ENCODE results near the gene SH3PXD2B. TPM values are rescaled to one million over a fixed set of nuclear protein-coding genes. Genes with fewer than 3 reads are reported as not detected.
A peak's percentile ranks its signal among the peaks of the same experiment; 100 is the strongest.

The SH3PXD2B gene
- total RNA-seq, 1 donor from 2014 or later, result 60.8 TPM

DNA sequence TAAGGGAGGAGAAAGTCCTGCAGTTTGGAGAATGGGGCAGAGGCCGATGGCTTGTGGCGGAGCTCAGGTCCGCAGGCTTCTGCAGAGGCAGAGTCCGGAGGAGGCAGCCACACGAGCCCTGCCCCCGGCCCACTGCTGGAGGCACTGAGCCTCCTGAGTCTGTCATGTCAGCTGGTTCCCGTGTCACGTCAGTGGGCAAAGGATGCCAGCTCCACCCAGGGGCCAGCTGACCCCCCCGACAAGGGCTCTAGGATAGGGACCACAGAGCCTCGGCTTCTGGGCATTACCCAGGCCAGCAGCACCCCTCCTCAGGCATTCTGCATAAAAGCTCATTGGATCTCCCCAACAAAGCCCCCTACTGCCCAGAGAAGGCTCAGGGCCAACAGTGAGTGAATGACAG is 8.5 kb downstream of the SH3PXD2B start:
- Histone ChIP-seq H3K9me3 (no peaks in the 10 kb centered on the region), H3K4me3 (no peak overlapping the region), H3K4me1 (peaks cover 22 to 43% of the 10 kb centered on the region in 2 donors), H3K36me3 (no peaks in the 10 kb centered on the region), H3K27me3 (no peaks in the 10 kb centered on the region), H3K27ac (peak overlapping the region in 1 of 2 donors; percentile 43)
- intact Hi-C loops (cut with DNase I), result no loop called here
- TF ChIP-seq, protein P1, sequence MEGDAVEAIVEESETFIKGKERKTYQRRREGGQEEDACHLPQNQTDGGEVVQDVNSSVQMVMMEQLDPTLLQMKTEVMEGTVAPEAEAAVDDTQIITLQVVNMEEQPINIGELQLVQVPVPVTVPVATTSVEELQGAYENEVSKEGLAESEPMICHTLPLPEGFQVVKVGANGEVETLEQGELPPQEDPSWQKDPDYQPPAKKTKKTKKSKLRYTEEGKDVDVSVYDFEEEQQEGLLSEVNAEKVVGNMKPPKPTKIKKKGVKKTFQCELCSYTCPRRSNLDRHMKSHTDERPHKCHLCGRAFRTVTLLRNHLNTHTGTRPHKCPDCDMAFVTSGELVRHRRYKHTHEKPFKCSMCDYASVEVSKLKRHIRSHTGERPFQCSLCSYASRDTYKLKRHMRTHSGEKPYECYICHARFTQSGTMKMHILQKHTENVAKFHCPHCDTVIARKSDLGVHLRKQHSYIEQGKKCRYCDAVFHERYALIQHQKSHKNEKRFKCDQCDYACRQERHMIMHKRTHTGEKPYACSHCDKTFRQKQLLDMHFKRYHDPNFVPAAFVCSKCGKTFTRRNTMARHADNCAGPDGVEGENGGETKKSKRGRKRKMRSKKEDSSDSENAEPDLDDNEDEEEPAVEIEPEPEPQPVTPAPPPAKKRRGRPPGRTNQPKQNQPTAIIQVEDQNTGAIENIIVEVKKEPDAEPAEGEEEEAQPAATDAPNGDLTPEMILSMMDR (IDR thresholded peaks at IDR 0.05), result no peak
- DNase-seq (ENCODE audit: low spot score in 2 of 2), result no peak

DNA sequence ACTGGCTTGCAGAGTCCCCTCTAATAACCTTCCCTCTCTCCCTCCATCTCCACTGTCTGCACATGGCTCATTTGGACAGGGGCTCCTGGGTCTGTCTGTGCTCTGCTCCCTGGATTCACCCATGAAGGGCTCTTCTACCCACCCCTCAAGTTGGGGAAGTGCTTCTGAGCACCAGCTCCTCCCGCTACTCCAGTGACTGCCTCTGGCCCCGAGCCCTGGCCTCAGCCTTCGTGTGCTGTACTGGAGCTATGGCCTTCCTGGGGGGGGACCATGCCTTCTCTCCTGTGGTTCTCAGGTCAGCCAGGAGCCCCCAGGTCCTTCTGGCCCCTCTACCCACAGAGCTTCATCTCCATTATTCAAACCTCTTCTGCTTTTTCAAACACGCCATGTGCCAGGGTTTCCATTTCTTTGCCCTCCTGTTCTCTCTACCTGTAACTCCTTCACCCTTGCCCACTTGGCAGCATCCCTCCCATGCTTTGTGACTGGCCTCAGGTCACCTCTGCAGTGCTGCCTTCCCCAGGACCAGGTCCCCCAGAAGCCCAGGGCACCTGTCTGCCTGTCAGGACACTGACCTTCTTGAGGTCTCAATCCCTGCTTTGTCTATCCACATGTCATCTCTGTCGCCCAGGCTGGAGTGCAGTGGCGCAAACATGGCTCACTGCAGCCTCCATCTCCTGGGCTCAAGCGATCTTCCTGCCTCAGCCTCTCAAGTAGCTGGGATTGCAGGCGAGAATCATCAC is 9.5 kb downstream of the SH3PXD2B start:
- Histone ChIP-seq H3K4me3 (no peak overlapping the region), H3K27ac (peak overlapping the region; percentile 63 to 71), H3K4me1 (peaks cover 22 to 48% of the 10 kb centered on the region in 2 donors), H3K27me3 (no peaks in the 10 kb centered on the region), H3K36me3 (no peaks in the 10 kb centered on the region), H3K9me3 (no peaks in the 10 kb centered on the region)
- TF ChIP-seq, protein P1 (IDR thresholded peaks at IDR 0.05), result no peak
- DNase-seq (ENCODE audit: low spot score in 2 of 2), result no peak
- intact Hi-C loops (cut with DNase I), result no loop called here

DNA sequence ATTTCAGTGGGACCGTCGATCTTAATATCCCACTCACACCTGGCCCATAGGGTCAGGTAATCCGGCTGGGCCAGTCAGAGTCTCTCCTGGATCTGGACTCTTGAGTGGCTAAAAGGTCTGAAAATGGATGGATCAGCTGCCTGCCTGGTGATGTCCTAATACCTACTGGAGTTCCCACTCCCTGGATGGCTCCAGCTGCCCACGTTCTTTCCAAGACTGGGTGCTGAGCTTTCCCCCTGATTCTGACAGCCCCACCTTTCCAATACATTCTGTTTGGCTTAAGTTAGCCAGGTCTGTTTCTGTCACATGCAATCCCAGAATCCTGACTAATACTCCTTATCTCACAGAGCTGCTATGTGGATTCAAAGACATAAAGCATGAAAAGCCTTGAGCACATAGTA is 10.2 kb downstream of the SH3PXD2B start:
- DNase-seq (ENCODE audit: low spot score in 2 of 2), result no peak
- no peak overlapping the region for H3K4me3 ChIP-seq
- peak overlapping the region; percentile 63 to 71 for H3K27ac ChIP-seq
- no peaks in the 10 kb centered on the region for H3K9me3 ChIP-seq
- intact Hi-C loops (cut with DNase I), result no loop called here
- peaks cover 22 to 50% of the 10 kb centered on the region in 2 donors for H3K4me1 ChIP-seq
- TF ChIP-seq, protein P1 (IDR thresholded peaks at IDR 0.05), result no peak
- no peaks in the 10 kb centered on the region for H3K27me3 ChIP-seq
- H3K36me3 ChIP-seq, result no peaks in the 10 kb centered on the region

DNA sequence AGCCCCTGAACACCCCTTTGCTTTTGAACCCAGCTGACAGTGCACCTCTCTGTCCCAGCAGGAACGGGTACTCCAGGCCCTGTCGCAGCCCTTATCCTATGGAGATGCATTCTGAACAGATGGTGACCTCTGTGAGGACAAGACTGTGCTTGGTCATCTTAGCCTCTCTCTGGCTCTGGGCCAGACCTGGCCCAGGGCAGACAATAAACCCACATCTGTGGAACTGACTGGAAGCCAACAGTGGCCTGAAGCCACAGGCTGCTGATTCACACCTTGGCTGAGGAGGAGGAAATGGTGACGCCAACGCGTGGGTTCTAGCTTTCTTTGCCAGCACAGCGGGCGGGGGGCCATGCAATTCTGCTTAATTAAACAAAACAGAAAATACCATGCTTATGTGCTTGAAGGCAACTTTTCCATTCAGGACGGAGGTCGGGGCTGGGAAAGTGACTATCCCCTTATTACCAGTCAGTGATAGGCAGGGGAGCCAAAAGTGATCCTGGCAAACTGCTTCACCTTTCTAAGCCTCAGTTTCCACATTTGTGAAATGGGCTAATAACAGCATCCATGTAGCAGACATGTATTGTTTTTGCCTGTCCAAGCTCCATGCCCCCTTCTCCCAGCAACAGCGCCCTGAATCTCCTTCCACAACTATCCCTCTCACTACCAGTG is 10.8 kb downstream of the SH3PXD2B start:
- peak; percentile 73 to 95 for DNase-seq (ENCODE audit: low spot score in 2 of 2)
- Histone ChIP-seq H3K9me3 (no peaks in the 10 kb centered on the region), H3K4me1 (peaks cover 22 to 51% of the 10 kb centered on the region in 2 donors), H3K27me3 (no peaks in the 10 kb centered on the region), H3K4me3 (no peak overlapping the region), H3K27ac (peak overlapping the region; percentile 63 to 71), H3K36me3 (no peaks in the 10 kb centered on the region)
- intact Hi-C loops (cut with DNase I), result no loop called here
- TF ChIP-seq, protein P1 (IDR thresholded peaks at IDR 0.05), result no peak

DNA sequence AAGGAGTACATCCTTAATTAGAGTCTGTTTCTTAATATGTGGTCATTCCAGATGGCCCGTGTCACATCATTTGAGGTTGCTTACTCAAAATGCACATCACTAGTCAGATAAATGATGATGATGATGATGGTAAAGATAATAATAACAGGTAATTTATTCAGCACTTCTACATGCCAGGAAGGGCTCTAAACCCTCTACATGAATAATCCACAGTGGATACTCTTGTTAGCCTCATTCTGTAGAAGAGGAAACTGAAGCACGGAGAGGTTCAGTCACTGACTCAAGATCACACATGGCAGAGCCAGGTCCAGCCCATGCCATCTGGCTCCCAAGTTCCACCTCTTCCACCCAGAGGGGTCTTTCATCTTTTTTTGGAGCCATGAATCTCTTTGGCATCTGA is 11.7 kb downstream of the SH3PXD2B start:
- intact Hi-C loops (cut with DNase I), result no loop called here
- no peaks in the 10 kb centered on the region for H3K36me3 ChIP-seq
- TF ChIP-seq, protein P1 (IDR thresholded peaks at IDR 0.05), result no peak

More for the DNA sequence above, 11.7 kb downstream of the SH3PXD2B start:
- H3K9me3 ChIP-seq, result no peaks in the 10 kb centered on the region
- H3K27me3 ChIP-seq, result no peaks in the 10 kb centered on the region
- no peak overlapping the region for H3K4me3 ChIP-seq
- no peak for DNase-seq (ENCODE audit: low spot score in 2 of 2)
- H3K27ac ChIP-seq, result peak overlapping the region in 1 of 2 donors; percentile 71
- H3K4me1 ChIP-seq, result peaks cover 25 to 61% of the 10 kb centered on the region in 2 donors
